Transverse colon (tissue), 3 donors: ENCODE results near the gene PLK2.

Source experiments
- POLR2A ChIP-seq: fragments of 450-650 bp; IDR thresholded peaks from one replicate; pipeline ENCODE4 v1.6.1; 2016; ENCODE audit warnings: antibody characterized with exemption, mild to moderate bottlenecking, moderate library complexity
- POLR2AphosphoS5 ChIP-seq, 3 donors: sonication (generic); formaldehyde crosslinking; IDR thresholded peaks; one replicate each; pipeline ENCODE4 v1.6.1; 2016; ENCODE audit warnings: antibody characterized with exemption in 3 of 3

DNA sequence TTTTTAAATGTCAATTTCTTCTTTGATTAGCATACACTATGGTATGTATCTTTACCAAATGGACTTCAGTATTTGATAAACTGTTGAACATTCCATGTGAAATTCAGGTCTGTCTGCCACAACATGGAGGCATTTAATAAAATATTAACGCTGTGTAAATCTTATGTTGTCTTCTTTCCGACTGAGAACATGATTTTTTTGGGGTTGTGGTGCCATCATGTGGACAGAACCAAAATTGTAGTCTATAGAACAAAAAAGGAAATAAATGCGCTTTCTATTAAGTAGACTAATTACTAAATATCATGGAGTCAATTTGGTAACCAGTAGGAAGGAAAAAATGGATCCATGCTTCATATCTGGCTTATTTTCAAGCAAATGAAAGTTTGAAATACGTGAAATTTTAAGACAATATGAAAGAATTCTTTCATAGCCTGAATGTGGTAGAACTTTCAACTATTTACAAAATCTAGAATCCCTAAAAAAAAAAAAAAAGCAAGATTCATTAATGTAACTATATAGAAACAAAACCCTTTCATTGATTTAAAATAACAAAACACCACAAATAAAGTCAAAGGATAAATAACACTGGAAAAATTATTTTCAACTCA lies 2.8 kb upstream of the PLK2 start:
- TF ChIP-seq POLR2A (no peak), POLR2AphosphoS5 (IDR thresholded peaks at IDR 0.05) (no peak)
